NCI-H1092 (cell line): ENCODE data around the gene PLB1.

Experiments used
- DNase-seq: peaks from one replicate; lab custom pipeline; 2025; lab: John Stamatoyannopoulos, UW

PLB1 gene

GRCh38 chr2:28613633-28614501 lies 118.0 kb downstream of the PLB1 start:
- no peak for DNase-seq

GRCh38 chr2:28615706-28616105 lies 119.8 kb downstream of the PLB1 start:
- DNase-seq = no peak

GRCh38 chr2:28616396-28616999 lies 120.6 kb downstream of the PLB1 start:
- DNase-seq = no peak

GRCh38 chr2:28617502-28618184 lies 121.8 kb downstream of the PLB1 start:
- no peak for DNase-seq

- DNase-seq = no peak
These were observed 122.6 kb downstream of the PLB1 start for GRCh38 chr2:28618221-28619141.

GRCh38 chr2:28619213-28620196 lies 123.6 kb downstream of the PLB1 start:
- DNase-seq = no peak

- DNase-seq = no peak
These were observed 124.5 kb downstream of the PLB1 start for GRCh38 chr2:28620291-28620793.

GRCh38 chr2:28620801-28621171 lies 124.9 kb downstream of the PLB1 start:
- no peak for DNase-seq

- peak; percentile 54 for DNase-seq
These were observed 125.6 kb downstream of the PLB1 start for GRCh38 chr2:28621172-28622100.

GRCh38 chr2:28622101-28622499 lies 126.2 kb downstream of the PLB1 start:
- no peak for DNase-seq

- no peak for DNase-seq
These were observed 127.9 kb downstream of the PLB1 start for GRCh38 chr2:28623582-28624405.

GRCh38 chr2:28624436-28624792 lies 128.6 kb downstream of the PLB1 start:
- DNase-seq = no peak

GRCh38 chr2:28624793-28625701 lies 129.2 kb downstream of the PLB1 start:
- no peak for DNase-seq

GRCh38 chr2:28626376-28626775 lies 130.5 kb downstream of the PLB1 start:
- DNase-seq = no peak

- no peak for DNase-seq
These were observed 131.1 kb downstream of the PLB1 start for GRCh38 chr2:28626891-28627421.

- DNase-seq = no peak
These were observed 132.0 kb downstream of the PLB1 start for GRCh38 chr2:28627722-28628480.
